H1 (cell line): ENCODE data around the gene PTCD3. TPM values are rescaled to one million over a fixed set of nuclear protein-coding genes. Genes with fewer than 3 reads are reported as not detected.

Experiments used
- CTCF ChIA-PET: fragments of 300-600 bp; sonication (Branson Sonifier 250); formaldehyde crosslinking; loops from one replicate; lab custom pipeline; 2021; ENCODE audit not compliant: partially characterized antibody; lab: Charles Lee
- POLR2A ChIA-PET: fragments of 300-600 bp; sonication (Branson Sonifier 250); formaldehyde crosslinking; loops from one replicate; lab custom pipeline; 2021; ENCODE audit warnings: inconsistent platforms; ENCODE audit not compliant: partially characterized antibody; lab: Charles Lee
- DNase-seq, 2 experiments: peaks; one replicate each; pipeline versions ENCODE4 v3.0.0 to v3.0.0-alpha.2; 2010 to 2022; ENCODE audit warnings: low spot score in 2 of 2, low read depth in 1 of 2, mixed read lengths in 1 of 2
- FAIRE-seq: peaks from 2 replicates; lab custom pipeline; 2011; peaks lifted over from hg19 to GRCh38; lab: Jason Lieb, UNC
- H2AFZ ChIP-seq: 2 replicates; pipeline ENCODE4 v1.8.1; 2012; ENCODE audit warnings: low read length, inconsistent platforms
- H2AK5ac ChIP-seq: 2 replicates; pipeline ENCODE4 v1.6.1; 2013; ENCODE audit warnings: low read depth, low read length
- H2BK120ac ChIP-seq: replicated peaks from 2 replicates; pipeline ENCODE3; 2013; ENCODE audit warnings: low read depth, low read length, inconsistent platforms
- H2BK12ac ChIP-seq: 2 replicates; pipeline ENCODE4 v1.6.1; 2013; ENCODE audit warnings: low read depth, low read length
- H2BK15ac ChIP-seq: 2 replicates; pipeline ENCODE4 v1.6.1; 2013; ENCODE audit warnings: low read length
- H2BK20ac ChIP-seq: 2 replicates; pipeline ENCODE4 v1.6.1; 2013; ENCODE audit warnings: low read length
- H2BK5ac ChIP-seq: 2 replicates; pipeline ENCODE4 v1.6.1; 2013; ENCODE audit warnings: low read depth, low read length
- H3K14ac ChIP-seq: 2 replicates; pipeline ENCODE4 v1.6.1; 2013; ENCODE audit warnings: inconsistent platforms; ENCODE audit not compliant: insufficient read length
- H3K18ac ChIP-seq: 2 replicates; pipeline ENCODE4 v1.6.1; 2013; ENCODE audit warnings: low read length; ENCODE audit errors: extremely low read depth
- H3K23ac ChIP-seq: 2 replicates; pipeline ENCODE4 v1.6.1; 2013; ENCODE audit warnings: inconsistent platforms; ENCODE audit not compliant: insufficient read length
- H3K23me2 ChIP-seq: 2 replicates; pipeline ENCODE4 v1.6.1; 2013; ENCODE audit warnings: low read depth, low read length
- H3K27ac ChIP-seq: 2 replicates; pipeline ENCODE4 v1.6.1; 2011; ENCODE audit warnings: low read depth, low read length, inconsistent platforms
- H3K27me3 ChIP-seq, 4 experiments: replicated peaks in 1 of 4; 1 replicate in 1 of 4; 2 replicates in 3 of 4; pipeline versions ENCODE4 v1.6.1 to v1.8.1; 2011 to 2013; ENCODE audit warnings: low read length in 3 of 4, mild to moderate bottlenecking in 3 of 4, inconsistent platforms in 2 of 4, mixed read lengths in 2 of 4, moderate library complexity in 1 of 4; ENCODE audit not compliant: control insufficient read depth in 3 of 4, insufficient read depth in 3 of 4; ENCODE audit errors: extremely low read depth in 1 of 4
- H3K36me3 ChIP-seq, 4 experiments: 2 replicates each; pipeline versions ENCODE4 v1.6.1 to v1.8.1; 2011 to 2013; ENCODE audit warnings: mild to moderate bottlenecking in 4 of 4, low read length in 3 of 4, moderate library complexity in 2 of 4, control low read depth in 1 of 4, inconsistent platforms in 1 of 4; ENCODE audit not compliant: insufficient read depth in 4 of 4, control insufficient read depth in 2 of 4
- H3K4ac ChIP-seq: replicated peaks from 2 replicates; pipeline ENCODE3; 2013; ENCODE audit warnings: low read length, low read depth, mixed read lengths, inconsistent platforms; ENCODE audit not compliant: insufficient read length
- H3K4me1 ChIP-seq, 4 experiments: replicated peaks in 1 of 4; 1 replicate in 1 of 4; 2 replicates in 3 of 4; pipeline versions ENCODE4 v1.6.1 to v1.8.1; 2011 to 2013; ENCODE audit warnings: low read length in 3 of 4, inconsistent platforms in 2 of 4, mixed read lengths in 1 of 4; ENCODE audit not compliant: insufficient read depth in 4 of 4, control insufficient read depth in 3 of 4
- H3K4me2 ChIP-seq, 2 experiments: 2 replicates each; pipeline versions ENCODE4 v1.6.1 to v1.8.1; 2011 to 2013; ENCODE audit warnings: low read depth in 2 of 2, low read length in 2 of 2, control low read depth in 1 of 2, inconsistent platforms in 1 of 2, mild to moderate bottlenecking in 1 of 2; ENCODE audit not compliant: insufficient read depth in 1 of 2
- H3K4me3 ChIP-seq, 4 experiments: fragments of 200-600, 300-600 bp in 1 of 4; sonication (generic), shearing (Covaris generic), sonication (Bioruptor Twin) in 1 of 4; 2 replicates each; pipeline versions ENCODE4 v1.5.1 to v1.8.1; 2011 to 2016; ENCODE audit warnings: low read length in 4 of 4, low read depth in 3 of 4, control low read depth in 2 of 4, inconsistent platforms in 2 of 4, mild to moderate bottlenecking in 2 of 4, mixed read lengths in 1 of 4, moderate library complexity in 1 of 4; ENCODE audit not compliant: insufficient read depth in 2 of 4; ENCODE audit errors: extremely low read depth in 1 of 4
- H3K56ac ChIP-seq: replicated peaks from 2 replicates; pipeline ENCODE3; 2013; ENCODE audit warnings: low read depth, mild to moderate bottlenecking, mixed read lengths, low read length, inconsistent platforms; ENCODE audit not compliant: insufficient read length
- H3K79me1 ChIP-seq: 2 replicates; pipeline ENCODE4 v1.6.1; 2013; ENCODE audit warnings: low read depth, low read length, control low read depth
- H3K79me2 ChIP-seq, 2 experiments: 2 replicates each; pipeline versions ENCODE4 v1.6.1 to v1.8.1; 2012 to 2013; ENCODE audit warnings: low read length in 2 of 2, mild to moderate bottlenecking in 2 of 2, inconsistent platforms in 1 of 2; ENCODE audit not compliant: insufficient read depth in 2 of 2, control insufficient read depth in 1 of 2
- H3K9ac ChIP-seq, 4 experiments: replicated peaks in 1 of 4; 1 replicate in 1 of 4; 2 replicates in 3 of 4; pipeline versions ENCODE4 v1.6.1 to v1.8.1; 2011 to 2013; ENCODE audit warnings: low read depth in 3 of 4, low read length in 3 of 4, control low read depth in 2 of 4, mild to moderate bottlenecking in 2 of 4, moderate library complexity in 2 of 4, inconsistent platforms in 1 of 4; ENCODE audit errors: extremely low read depth in 1 of 4
- H3K9me3 ChIP-seq, 2 experiments: 2 replicates each; pipeline versions ENCODE4 v1.6.1 to v1.8.1; 2012 to 2013; ENCODE audit warnings: mild to moderate bottlenecking in 2 of 2, moderate library complexity in 2 of 2, control low read depth in 1 of 2, inconsistent platforms in 1 of 2, low read depth in 1 of 2, low read length in 1 of 2, mixed read lengths in 1 of 2; ENCODE audit not compliant: insufficient read depth in 2 of 2
- H4K20me1 ChIP-seq, 2 experiments: replicated peaks in 1 of 2; 2 replicates each; pipeline versions ENCODE3 to v1.8.1; 2011 to 2013; ENCODE audit warnings: inconsistent platforms in 2 of 2, low read length in 2 of 2, mild to moderate bottlenecking in 1 of 2; ENCODE audit not compliant: insufficient read depth in 2 of 2, control insufficient read depth in 1 of 2
- H4K5ac ChIP-seq: 2 replicates; pipeline ENCODE4 v1.6.1; 2013; ENCODE audit warnings: low read length, low read depth, mixed read lengths, inconsistent platforms; ENCODE audit not compliant: insufficient read length
- H4K8ac ChIP-seq: 2 replicates; pipeline ENCODE4 v1.8.0; 2013; ENCODE audit warnings: mild to moderate bottlenecking, moderate library complexity, low read length, inconsistent platforms; ENCODE audit not compliant: insufficient read depth; ENCODE audit errors: extremely low read depth
- H4K91ac ChIP-seq: replicated peaks from 2 replicates; pipeline ENCODE3; 2013; ENCODE audit warnings: low read length, mixed read lengths, inconsistent platforms; ENCODE audit not compliant: insufficient read length
- ASH2L ChIP-seq: fragments of 200-600, 300-600 bp; sonication (generic); IDR thresholded peaks from one replicate; pipeline ENCODE4 v1.7.1; 2017; ENCODE audit warnings: low read length
- ATF2 ChIP-seq: IDR thresholded peaks from 2 replicates; pipeline ENCODE4 v1.6.1; 2012; ENCODE audit warnings: low read length, inconsistent platforms
- BRCA1 ChIP-seq: IDR thresholded peaks from 2 replicates; pipeline ENCODE4 v1.6.1; 2012; ENCODE audit warnings: low read depth, low read length, improper control_type of control experiment
- CEBPB ChIP-seq: IDR thresholded peaks from 2 replicates; pipeline ENCODE4 v1.6.1; 2012; ENCODE audit warnings: low read depth, low read length
- GTF2F1 ChIP-seq: IDR thresholded peaks from 2 replicates; pipeline ENCODE4 v1.6.1; 2012; ENCODE audit warnings: low read depth, low read length, improper control_type of control experiment, borderline replicate concordance
- KDM5A ChIP-seq: fragments of 200-600 bp; IDR thresholded peaks from 2 replicates; pipeline ENCODE4 v1.7.1; 2012; ENCODE audit warnings: mild to moderate bottlenecking, low read length, inconsistent platforms, mixed read lengths
- NANOG ChIP-seq: IDR thresholded peaks from 2 replicates; pipeline ENCODE4 v1.6.1; 2011; ENCODE audit warnings: low read length, low read depth, mild to moderate bottlenecking, inconsistent platforms; ENCODE audit not compliant: insufficient read depth, poor library complexity, severe bottlenecking
- PHF8 ChIP-seq: fragments of 200-600 bp; sonication (generic); conservative IDR thresholded peaks from 2 replicates; pipeline ENCODE4 v1.7.1; 2012; ENCODE audit warnings: low read depth, mild to moderate bottlenecking, inconsistent platforms, low read length, moderate library complexity
- RBBP5 ChIP-seq: IDR thresholded peaks from 2 replicates; pipeline ENCODE4 v1.7.1; 2012; ENCODE audit warnings: low read depth, mild to moderate bottlenecking, inconsistent platforms, low read length, moderate library complexity, borderline replicate concordance
- RNF2 ChIP-seq: fragments of 200-900, 300-1000 bp; sonication (generic); IDR thresholded peaks from 2 replicates; pipeline ENCODE4 v1.7.1; 2016; ENCODE audit warnings: borderline replicate concordance, low read depth, mild to moderate bottlenecking, antibody characterized with exemption, low read length; ENCODE audit not compliant: poor library complexity, severe bottlenecking; ENCODE audit errors: missing control alignments
- SP4 ChIP-seq: IDR thresholded peaks from 2 replicates; pipeline ENCODE4 v1.6.1; 2012; ENCODE audit warnings: low read length, inconsistent platforms
- TAF1 ChIP-seq: IDR thresholded peaks from 2 replicates; pipeline ENCODE4 v1.6.1; 2011; ENCODE audit warnings: mild to moderate bottlenecking, low read depth, low read length
- ZNF274 ChIP-seq: IDR thresholded peaks from 2 replicates; pipeline ENCODE4 v1.7.0; 2012; ENCODE audit warnings: low read length, borderline replicate concordance; ENCODE audit errors: extremely low read depth
- polyA plus RNA-seq, 7 experiments: library from polyadenylated mRNA; depleted of rRNA in 3 of 7; stranded (reverse) in 5 of 7; unstranded in 2 of 7; fragments of >200 nt in 5 of 7; fragments of 200-250 nt in 2 of 7; gene quantifications; 1 replicate in 5 of 7; 2 replicates in 1 of 7; 4 replicates in 1 of 7; pipeline versions ENCODE4 v1.2.1 to v1.2.3, GENCODE V29; 2011 to 2013; ENCODE audit warnings: missing spikeins in 2 of 7, mixed read lengths in 2 of 7
- total RNA-seq: library from RNA; stranded (reverse); fragmentation: NEBNext Ultra II Directional; extraction: Animal tissue kit (Norgen Biotek cat#: 25700); gene quantifications from 2 replicates; pipeline ENCODE4 v1.2.1, GENCODE V29; 2021

The PTCD3 gene
- total and polyA plus RNA-seq, 2 of the 8 experiments (the other 6 are each of a cell fraction or from before 2014, with no cell fraction given): 64.3 to 192 TPM

GRCh38 chr2:86102157-86102556 lies 3.9 kb upstream of the PTCD3 start:
- Histone ChIP-seq H3K23ac (no peak overlapping the region), H3K4me2 (no peak overlapping the region), H3K9me3 (no peaks in the 10 kb centered on the region), H3K23me2 (no peaks in the 10 kb centered on the region; the same call in 1 of the 2 replicates), H2BK5ac (no peak overlapping the region), H2AFZ (no peak overlapping the region), H4K8ac (no peak overlapping the region), H2BK120ac (no peak overlapping the region), H3K79me2 (peaks cover 23 to 78% of the 10 kb centered on the region in 2 experiments), H3K4me1 (no peaks in the 10 kb centered on the region), H4K20me1 (peaks cover 0 to 11% of the 10 kb centered on the region in 2 experiments), H2BK15ac (no peak overlapping the region), H4K5ac (no peak overlapping the region), H3K4ac (no peak overlapping the region), H3K27ac (no peak overlapping the region), H3K18ac (no peak overlapping the region), H3K27me3 (no peaks in the 10 kb centered on the region), H3K14ac (no peak overlapping the region), H3K4me3 (no peak overlapping the region), H4K91ac (no peak overlapping the region), H3K56ac (no peak overlapping the region), H3K9ac (no peak overlapping the region), H3K36me3 (peaks cover 7 to 30% (median 18%) of the 10 kb centered on the region in 4 experiments; a peak in 7 of 8 replicates), H2BK20ac (no peak overlapping the region), H2AK5ac (no peak overlapping the region), H3K79me1 (no peaks in the 10 kb centered on the region; the same call in 1 of the 2 replicates), H2BK12ac (no peak overlapping the region)
- ChIA-PET POLR2A (interaction anchor here (2.4 to 12.1 kb wide), 2 partner anchors 10 to 14 kb away, joined by 6 to 119 read pairs; no protein-coding TSS in a partner anchor), CTCF (interaction anchor here (4.1 kb wide), 1 partner anchor 14 kb away, joined by 16 read pairs; no protein-coding TSS in a partner anchor)
- FAIRE-seq: no peak
- no peak for DNase-seq
- TF ChIP-seq PHF8: no peak
- TF ChIP-seq ATF2: no peak
- TF ChIP-seq BRCA1: no peak
- TF ChIP-seq RNF2: no peak
- TF ChIP-seq ZNF274: no peak
- TF ChIP-seq ASH2L: no peak
- TF ChIP-seq NANOG: no peak
- TF ChIP-seq RBBP5: no peak
- TF ChIP-seq TAF1: no peak
- no peak for TF ChIP-seq GTF2F1
- no peak for TF ChIP-seq CEBPB
- no peak for TF ChIP-seq SP4
- TF ChIP-seq KDM5A: no peak
